ENCODE measurements around the gene TMEM187.

DNA sequence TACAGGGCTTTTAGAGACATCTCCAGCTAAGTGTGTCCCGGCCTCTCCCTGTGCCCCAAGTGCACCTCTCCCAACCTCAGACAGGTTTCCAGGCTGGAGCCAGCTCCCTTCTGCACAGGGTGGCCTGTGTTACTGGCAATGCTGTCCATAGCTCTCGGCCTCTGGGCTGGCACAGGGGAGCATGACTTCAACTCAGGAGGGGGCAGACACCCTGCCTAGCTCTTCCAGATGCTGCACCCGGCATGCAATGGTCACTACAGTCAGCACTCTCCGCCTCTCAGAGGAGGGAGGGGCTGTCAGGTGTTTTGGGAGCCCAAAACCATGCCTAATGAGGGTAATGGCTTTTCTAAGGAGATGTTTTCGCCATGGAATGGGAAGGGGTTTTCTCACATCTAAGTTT, 49.6 kb downstream of the TMEM187 start:
- no peak for TF ChIP-seq CTCF (IDR thresholded peaks at IDR 0.05)
- no peak for TF ChIP-seq POLR2A (IDR thresholded peaks at IDR 0.05)

Measured in adrenal gland (tissue), 5 donors.